ENCODE measurements around the gene MACF1. TPM values are rescaled to one million over a fixed set of nuclear protein-coding genes. Genes with fewer than 3 reads are reported as not detected.

MACF1 gene
- total and polyA plus RNA-seq, 4 donors, result 23.3 to 216 (median 51.2) TPM

GRCh38 chr1:39434797-39435395 is 230.4 kb downstream of the MACF1 start:
- Histone ChIP-seq H3K9me3 (ENCODE audit: control insufficient read depth in 4 of 4, low read length in 3 of 4) (no peaks in the 10 kb centered on the region), H3K4me1 (ENCODE audit: control insufficient read depth in 4 of 4, insufficient read depth in 4 of 4, low read length in 3 of 4) (no peaks in the 10 kb centered on the region), H3K9ac (ENCODE audit: low read depth in 1 of 2, low read length in 2 of 2) (no peak overlapping the region), H3K27me3 (ENCODE audit: control insufficient read depth in 4 of 4, insufficient read depth in 4 of 4, low read length in 3 of 4) (no peaks in the 10 kb centered on the region), H3K27ac (ENCODE audit: low read depth in 1 of 2, low read length in 2 of 2) (no peak overlapping the region), H3K4me3 (ENCODE audit: low read depth in 1 of 3, low read length in 3 of 3) (no peak overlapping the region), H3K36me3 (ENCODE audit: control insufficient read depth in 4 of 4, insufficient read depth in 3 of 4, low read depth in 1 of 4, low read length in 3 of 4) (peaks cover 16 to 74% (median 59%) of the 10 kb centered on the region in 4 donors)
- TF ChIP-seq HNF4G (IDR thresholded peaks at IDR 0.05) (no peak), HNF4A (conservative IDR thresholded peaks at IDR 0.05) (no peak), MAX (IDR thresholded peaks at IDR 0.05) (no peak), ZBTB33 (IDR thresholded peaks at IDR 0.05) (no peak), GABPA (IDR thresholded peaks at IDR 0.05 in 1 of 2, conservative IDR thresholded peaks at IDR 0.05 in 1 of 2) (no peak)
- DNase-seq (ENCODE audit: low spot score), result no peak
- WGBS, result 78% methylated on average over 3 of the region's 3 CpGs

GRCh38 chr1:39435597-39435996 is 231.1 kb downstream of the MACF1 start:
- 96% methylated on average over 5 of the region's 5 CpGs for WGBS

GRCh38 chr1:39436842-39437241 is 232.3 kb downstream of the MACF1 start:
- DNase-seq (ENCODE audit: low spot score), result no peak
- 86% methylated on average over 3 of the region's 3 CpGs for WGBS
- Histone ChIP-seq H3K4me3 (ENCODE audit: low read depth in 1 of 3, low read length in 3 of 3) (no peak overlapping the region), H3K9me3 (ENCODE audit: control insufficient read depth in 4 of 4, low read length in 3 of 4) (no peaks in the 10 kb centered on the region), H3K9ac (ENCODE audit: low read depth in 1 of 2, low read length in 2 of 2) (no peak overlapping the region), H3K36me3 (ENCODE audit: control insufficient read depth in 4 of 4, insufficient read depth in 3 of 4, low read depth in 1 of 4, low read length in 3 of 4) (peaks cover 16 to 73% (median 58%) of the 10 kb centered on the region in 4 donors), H3K4me1 (ENCODE audit: control insufficient read depth in 4 of 4, insufficient read depth in 4 of 4, low read length in 3 of 4) (peaks cover 5 to 11% (median 7%) of the 10 kb centered on the region in 4 donors), H3K27me3 (ENCODE audit: control insufficient read depth in 4 of 4, insufficient read depth in 4 of 4, low read length in 3 of 4) (no peaks in the 10 kb centered on the region), H3K27ac (ENCODE audit: low read depth in 1 of 2, low read length in 2 of 2) (no peak overlapping the region)
- TF ChIP-seq RAD21 (IDR thresholded peaks at IDR 0.05), result no peak
- TF ChIP-seq ATF3 (IDR thresholded peaks at IDR 0.05), result no peak
- TF ChIP-seq YY1 (IDR thresholded peaks at IDR 0.05), result no peak
- TF ChIP-seq HNF4G (IDR thresholded peaks at IDR 0.05), result no peak
- TF ChIP-seq REST (IDR thresholded peaks at IDR 0.05), result no peak
- no peak for TF ChIP-seq HNF4A (conservative IDR thresholded peaks at IDR 0.05)
- TF ChIP-seq GABPA (IDR thresholded peaks at IDR 0.05 in 1 of 2, conservative IDR thresholded peaks at IDR 0.05 in 1 of 2), result no peak
- TF ChIP-seq RXRA (IDR thresholded peaks at IDR 0.05), result no peak
- no peak for TF ChIP-seq CTCF (IDR thresholded peaks at IDR 0.05; ENCODE audit: low read depth, low read length, missing input control)
- TF ChIP-seq NR2F2 (IDR thresholded peaks at IDR 0.05), result no peak
- no peak for TF ChIP-seq SP1 (IDR thresholded peaks at IDR 0.05)
- TF ChIP-seq FOXA1 (IDR thresholded peaks at IDR 0.05), result no peak
- TF ChIP-seq MAX (IDR thresholded peaks at IDR 0.05), result no peak
- TF ChIP-seq EGR1 (IDR thresholded peaks at IDR 0.05; ENCODE audit: low read depth in 2 of 2), result no peak

More at GRCh38 chr1:39435597-39435996, 231.1 kb downstream of the MACF1 start:
- no peak for DNase-seq (ENCODE audit: low spot score)
- Histone ChIP-seq H3K27ac (ENCODE audit: low read depth in 1 of 2, low read length in 2 of 2) (no peak overlapping the region), H3K9ac (ENCODE audit: low read depth in 1 of 2, low read length in 2 of 2) (no peak overlapping the region), H3K27me3 (ENCODE audit: control insufficient read depth in 4 of 4, insufficient read depth in 4 of 4, low read length in 3 of 4) (no peaks in the 10 kb centered on the region), H3K4me3 (ENCODE audit: low read depth in 1 of 3, low read length in 3 of 3) (no peak overlapping the region), H3K4me1 (ENCODE audit: control insufficient read depth in 4 of 4, insufficient read depth in 4 of 4, low read length in 3 of 4) (no peaks in the 10 kb centered on the region), H3K36me3 (ENCODE audit: control insufficient read depth in 4 of 4, insufficient read depth in 3 of 4, low read depth in 1 of 4, low read length in 3 of 4) (peaks cover 17 to 73% (median 60%) of the 10 kb centered on the region in 4 donors), H3K9me3 (ENCODE audit: control insufficient read depth in 4 of 4, low read length in 3 of 4) (no peaks in the 10 kb centered on the region)
- no peak for TF ChIP-seq FOXA1 (IDR thresholded peaks at IDR 0.05)
- no peak for TF ChIP-seq GABPA (IDR thresholded peaks at IDR 0.05 in 1 of 2, conservative IDR thresholded peaks at IDR 0.05 in 1 of 2)
- TF ChIP-seq HNF4G (IDR thresholded peaks at IDR 0.05), result no peak
- TF ChIP-seq MAX (IDR thresholded peaks at IDR 0.05), result no peak
